GM12891 (cell line): ENCODE data around the gene DISP2.

Experiments used
- POLR2AphosphoS5 ChIP-seq: IDR thresholded peaks from 2 replicates; pipeline ENCODE4 v1.6.1; 2011; ENCODE audit warnings: low read depth, low read length, control low read depth
- SPI1 ChIP-seq: IDR thresholded peaks from 2 replicates; pipeline ENCODE4 v1.6.1; 2011; ENCODE audit warnings: low read depth, low read length, control low read depth
- TAF1 ChIP-seq: IDR thresholded peaks from 2 replicates; pipeline ENCODE4 v1.6.1; 2011; ENCODE audit warnings: low read depth, low read length, control low read depth

GRCh38 chr15:40415226-40415625 is 57.2 kb downstream of the DISP2 start:
- TF ChIP-seq TAF1 (no peak), SPI1 (no peak), POLR2AphosphoS5 (no peak)
